ENCODE results near the gene MAP4K3.

DNA sequence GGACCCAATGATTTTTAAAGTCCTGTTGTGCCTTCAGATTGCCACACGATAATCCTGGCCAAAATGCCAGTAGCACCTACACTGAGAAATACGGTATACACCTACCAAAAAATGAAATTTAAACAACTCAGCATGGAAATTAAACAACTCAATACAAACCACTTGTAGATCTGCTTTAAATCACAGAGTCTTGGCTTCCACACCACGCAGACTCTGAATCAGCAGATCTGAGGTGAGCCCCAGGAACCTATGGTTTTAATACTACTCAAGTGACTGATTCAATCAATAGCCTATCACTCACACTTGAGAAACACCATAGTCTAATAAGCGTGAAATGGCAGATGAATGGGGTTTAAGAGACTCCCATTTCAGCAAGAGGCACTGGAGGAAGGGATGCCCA lies 46.9 kb downstream of the MAP4K3 start:
- no peak for TF ChIP-seq CTCF (IDR thresholded peaks at IDR 0.05)
- no peak for TF ChIP-seq EZH2 (IDR thresholded peaks at IDR 0.05; ENCODE audit: borderline replicate concordance, insufficient read depth, low read depth, low read length, poor library complexity, severe bottlenecking)

Measured in B cell (primary cell).